Testis (tissue), 2 donors: Measurements from ENCODE around the gene ERRFI1.

ENCODE experiments used
- CTCF ChIP-seq, 3 experiments: fragments of 450-650 bp in 2 of 3; fragments of 200-600 bp in 1 of 3; sonication (generic) in 1 of 3; IDR thresholded peaks; one replicate each; pipeline ENCODE4 v1.5.1; 2016 to 2019; ENCODE audit warnings: antibody characterized with exemption in 3 of 3, mild to moderate bottlenecking in 2 of 3, moderate library complexity in 1 of 3
- POLR2A ChIP-seq: fragments of 450-650 bp; IDR thresholded peaks from one replicate; pipeline ENCODE4 v1.6.1; 2017; ENCODE audit warnings: antibody characterized with exemption, mild to moderate bottlenecking, moderate library complexity

GRCh38 chr1:8070381-8070811, 44.3 kb upstream of the ERRFI1 start:
- TF ChIP-seq CTCF (IDR thresholded peaks at IDR 0.05): no peak
- TF ChIP-seq POLR2A: no peak
